H1 (cell line): ENCODE measurements around the gene LRP1-AS. TPM values are rescaled to one million over a fixed set of nuclear protein-coding genes. Genes with fewer than 3 reads are reported as not detected.

Experiments used
- CTCF ChIA-PET: fragments of 300-600 bp; sonication (Branson Sonifier 250); formaldehyde crosslinking; loops from one replicate; lab custom pipeline; 2021; ENCODE audit not compliant: partially characterized antibody; lab: Charles Lee
- POLR2A ChIA-PET: fragments of 300-600 bp; sonication (Branson Sonifier 250); formaldehyde crosslinking; loops from one replicate; lab custom pipeline; 2021; ENCODE audit warnings: inconsistent platforms; ENCODE audit not compliant: partially characterized antibody; lab: Charles Lee
- DNase-seq, 2 experiments: peaks; one replicate each; pipeline versions ENCODE4 v3.0.0 to v3.0.0-alpha.2; 2010 to 2022; ENCODE audit warnings: low spot score in 2 of 2, low read depth in 1 of 2, mixed read lengths in 1 of 2
- FAIRE-seq: peaks from 2 replicates; lab custom pipeline; 2011; peaks lifted over from hg19 to GRCh38; lab: Jason Lieb, UNC
- H2AFZ ChIP-seq: 2 replicates; pipeline ENCODE4 v1.8.1; 2012; ENCODE audit warnings: low read length, inconsistent platforms
- H2AK5ac ChIP-seq: 2 replicates; pipeline ENCODE4 v1.6.1; 2013; ENCODE audit warnings: low read depth, low read length
- H2BK120ac ChIP-seq: replicated peaks from 2 replicates; pipeline ENCODE3; 2013; ENCODE audit warnings: low read depth, low read length, inconsistent platforms
- H2BK12ac ChIP-seq: 2 replicates; pipeline ENCODE4 v1.6.1; 2013; ENCODE audit warnings: low read depth, low read length
- H2BK15ac ChIP-seq: 2 replicates; pipeline ENCODE4 v1.6.1; 2013; ENCODE audit warnings: low read length
- H2BK20ac ChIP-seq: 2 replicates; pipeline ENCODE4 v1.6.1; 2013; ENCODE audit warnings: low read length
- H2BK5ac ChIP-seq: 2 replicates; pipeline ENCODE4 v1.6.1; 2013; ENCODE audit warnings: low read depth, low read length
- H3K14ac ChIP-seq: 2 replicates; pipeline ENCODE4 v1.6.1; 2013; ENCODE audit warnings: inconsistent platforms; ENCODE audit not compliant: insufficient read length
- H3K18ac ChIP-seq: 2 replicates; pipeline ENCODE4 v1.6.1; 2013; ENCODE audit warnings: low read length; ENCODE audit errors: extremely low read depth
- H3K23ac ChIP-seq: 2 replicates; pipeline ENCODE4 v1.6.1; 2013; ENCODE audit warnings: inconsistent platforms; ENCODE audit not compliant: insufficient read length
- H3K23me2 ChIP-seq: 2 replicates; pipeline ENCODE4 v1.6.1; 2013; ENCODE audit warnings: low read depth, low read length
- H3K27ac ChIP-seq: 2 replicates; pipeline ENCODE4 v1.6.1; 2011; ENCODE audit warnings: low read depth, low read length, inconsistent platforms
- H3K27me3 ChIP-seq, 4 experiments: replicated peaks in 1 of 4; 1 replicate in 1 of 4; 2 replicates in 3 of 4; pipeline versions ENCODE4 v1.6.1 to v1.8.1; 2011 to 2013; ENCODE audit warnings: low read length in 3 of 4, mild to moderate bottlenecking in 3 of 4, inconsistent platforms in 2 of 4, mixed read lengths in 2 of 4, moderate library complexity in 1 of 4; ENCODE audit not compliant: control insufficient read depth in 3 of 4, insufficient read depth in 3 of 4; ENCODE audit errors: extremely low read depth in 1 of 4
- H3K36me3 ChIP-seq, 4 experiments: 2 replicates each; pipeline versions ENCODE4 v1.6.1 to v1.8.1; 2011 to 2013; ENCODE audit warnings: mild to moderate bottlenecking in 4 of 4, low read length in 3 of 4, moderate library complexity in 2 of 4, control low read depth in 1 of 4, inconsistent platforms in 1 of 4; ENCODE audit not compliant: insufficient read depth in 4 of 4, control insufficient read depth in 2 of 4
- H3K4ac ChIP-seq: replicated peaks from 2 replicates; pipeline ENCODE3; 2013; ENCODE audit warnings: low read length, low read depth, mixed read lengths, inconsistent platforms; ENCODE audit not compliant: insufficient read length
- H3K4me1 ChIP-seq, 4 experiments: replicated peaks in 1 of 4; 1 replicate in 1 of 4; 2 replicates in 3 of 4; pipeline versions ENCODE4 v1.6.1 to v1.8.1; 2011 to 2013; ENCODE audit warnings: low read length in 3 of 4, inconsistent platforms in 2 of 4, mixed read lengths in 1 of 4; ENCODE audit not compliant: insufficient read depth in 4 of 4, control insufficient read depth in 3 of 4
- H3K4me2 ChIP-seq, 2 experiments: 2 replicates each; pipeline versions ENCODE4 v1.6.1 to v1.8.1; 2011 to 2013; ENCODE audit warnings: low read depth in 2 of 2, low read length in 2 of 2, control low read depth in 1 of 2, inconsistent platforms in 1 of 2, mild to moderate bottlenecking in 1 of 2; ENCODE audit not compliant: insufficient read depth in 1 of 2
- H3K4me3 ChIP-seq, 4 experiments: fragments of 200-600, 300-600 bp in 1 of 4; sonication (generic), shearing (Covaris generic), sonication (Bioruptor Twin) in 1 of 4; 2 replicates each; pipeline versions ENCODE4 v1.5.1 to v1.8.1; 2011 to 2016; ENCODE audit warnings: low read length in 4 of 4, low read depth in 3 of 4, control low read depth in 2 of 4, inconsistent platforms in 2 of 4, mild to moderate bottlenecking in 2 of 4, mixed read lengths in 1 of 4, moderate library complexity in 1 of 4; ENCODE audit not compliant: insufficient read depth in 2 of 4; ENCODE audit errors: extremely low read depth in 1 of 4
- H3K56ac ChIP-seq: replicated peaks from 2 replicates; pipeline ENCODE3; 2013; ENCODE audit warnings: low read depth, mild to moderate bottlenecking, mixed read lengths, low read length, inconsistent platforms; ENCODE audit not compliant: insufficient read length
- H3K79me1 ChIP-seq: 2 replicates; pipeline ENCODE4 v1.6.1; 2013; ENCODE audit warnings: low read depth, low read length, control low read depth
- H3K79me2 ChIP-seq, 2 experiments: 2 replicates each; pipeline versions ENCODE4 v1.6.1 to v1.8.1; 2012 to 2013; ENCODE audit warnings: low read length in 2 of 2, mild to moderate bottlenecking in 2 of 2, inconsistent platforms in 1 of 2; ENCODE audit not compliant: insufficient read depth in 2 of 2, control insufficient read depth in 1 of 2
- H3K9ac ChIP-seq, 4 experiments: replicated peaks in 1 of 4; 1 replicate in 1 of 4; 2 replicates in 3 of 4; pipeline versions ENCODE4 v1.6.1 to v1.8.1; 2011 to 2013; ENCODE audit warnings: low read depth in 3 of 4, low read length in 3 of 4, control low read depth in 2 of 4, mild to moderate bottlenecking in 2 of 4, moderate library complexity in 2 of 4, inconsistent platforms in 1 of 4; ENCODE audit errors: extremely low read depth in 1 of 4
- H3K9me3 ChIP-seq, 2 experiments: 2 replicates each; pipeline versions ENCODE4 v1.6.1 to v1.8.1; 2012 to 2013; ENCODE audit warnings: mild to moderate bottlenecking in 2 of 2, moderate library complexity in 2 of 2, control low read depth in 1 of 2, inconsistent platforms in 1 of 2, low read depth in 1 of 2, low read length in 1 of 2, mixed read lengths in 1 of 2; ENCODE audit not compliant: insufficient read depth in 2 of 2
- H4K20me1 ChIP-seq, 2 experiments: replicated peaks in 1 of 2; 2 replicates each; pipeline versions ENCODE3 to v1.8.1; 2011 to 2013; ENCODE audit warnings: inconsistent platforms in 2 of 2, low read length in 2 of 2, mild to moderate bottlenecking in 1 of 2; ENCODE audit not compliant: insufficient read depth in 2 of 2, control insufficient read depth in 1 of 2
- H4K5ac ChIP-seq: 2 replicates; pipeline ENCODE4 v1.6.1; 2013; ENCODE audit warnings: low read length, low read depth, mixed read lengths, inconsistent platforms; ENCODE audit not compliant: insufficient read length
- H4K8ac ChIP-seq: 2 replicates; pipeline ENCODE4 v1.8.0; 2013; ENCODE audit warnings: mild to moderate bottlenecking, moderate library complexity, low read length, inconsistent platforms; ENCODE audit not compliant: insufficient read depth; ENCODE audit errors: extremely low read depth
- H4K91ac ChIP-seq: replicated peaks from 2 replicates; pipeline ENCODE3; 2013; ENCODE audit warnings: low read length, mixed read lengths, inconsistent platforms; ENCODE audit not compliant: insufficient read length
- BACH1 ChIP-seq: IDR thresholded peaks from 2 replicates; pipeline ENCODE4 v1.6.1; 2012; ENCODE audit warnings: low read length, improper control_type of control experiment
- BRCA1 ChIP-seq: IDR thresholded peaks from 2 replicates; pipeline ENCODE4 v1.6.1; 2012; ENCODE audit warnings: low read depth, low read length, improper control_type of control experiment
- CHD2 ChIP-seq: IDR thresholded peaks from 2 replicates; pipeline ENCODE4 v1.6.1; 2012; ENCODE audit warnings: low read length, improper control_type of control experiment
- GABPA ChIP-seq: IDR thresholded peaks from 2 replicates; pipeline ENCODE4 v1.6.1; 2011; ENCODE audit warnings: mild to moderate bottlenecking, low read length, moderate library complexity, borderline replicate concordance; ENCODE audit not compliant: insufficient read depth
- GTF2F1 ChIP-seq: IDR thresholded peaks from 2 replicates; pipeline ENCODE4 v1.6.1; 2012; ENCODE audit warnings: low read depth, low read length, improper control_type of control experiment, borderline replicate concordance
- JUND ChIP-seq: IDR thresholded peaks from 2 replicates; pipeline ENCODE4 v1.6.1; 2011; ENCODE audit warnings: mild to moderate bottlenecking, improper control_type of control experiment, low read length
- NANOG ChIP-seq: IDR thresholded peaks from 2 replicates; pipeline ENCODE4 v1.6.1; 2011; ENCODE audit warnings: low read length, low read depth, mild to moderate bottlenecking, inconsistent platforms; ENCODE audit not compliant: insufficient read depth, poor library complexity, severe bottlenecking
- RAD21 ChIP-seq, 2 experiments: IDR thresholded peaks in 1 of 2; conservative IDR thresholded peaks in 1 of 2; 2 replicates each; pipeline ENCODE4 v1.6.1; 2011; ENCODE audit warnings: low read depth in 2 of 2, low read length in 2 of 2, improper control_type of control experiment in 1 of 2, inconsistent platforms in 1 of 2, mild to moderate bottlenecking in 1 of 2, moderate library complexity in 1 of 2
- RNF2 ChIP-seq: fragments of 200-900, 300-1000 bp; sonication (generic); IDR thresholded peaks from 2 replicates; pipeline ENCODE4 v1.7.1; 2016; ENCODE audit warnings: borderline replicate concordance, low read depth, mild to moderate bottlenecking, antibody characterized with exemption, low read length; ENCODE audit not compliant: poor library complexity, severe bottlenecking; ENCODE audit errors: missing control alignments
- TAF1 ChIP-seq: IDR thresholded peaks from 2 replicates; pipeline ENCODE4 v1.6.1; 2011; ENCODE audit warnings: mild to moderate bottlenecking, low read depth, low read length
- TAF7 ChIP-seq: optimal IDR thresholded peaks from 2 replicates; pipeline ENCODE3; 2011; ENCODE audit warnings: low read depth, mild to moderate bottlenecking, inconsistent platforms, low read length, moderate library complexity, borderline replicate concordance
- TCF12 ChIP-seq: IDR thresholded peaks from 2 replicates; pipeline ENCODE4 v1.6.1; 2011; ENCODE audit warnings: low read depth, mild to moderate bottlenecking, low read length
- WGBS, 2 experiments: shearing (Covaris generic) in 1 of 2; methylation state at CpG; one replicate each; pipeline versions ENCODE4 v1.1.6 to v1.1.7; 2013 to 2015; ENCODE audit warnings: low lambda C conversion rate in 2 of 2, mixed read lengths in 2 of 2, inconsistent platforms in 1 of 2, low coverage in 1 of 2, missing lambda C conversion rate in 1 of 2; ENCODE audit not compliant: insufficient replicate concordance in 2 of 2, insufficient coverage in 1 of 2, insufficient read length in 1 of 2; ENCODE audit errors: extremely low coverage in 1 of 2, missing lambda C conversion rate in 1 of 2; 5-methylcytosine and 5-hydroxymethylcytosine counted together
- polyA plus RNA-seq, 7 experiments: library from polyadenylated mRNA; depleted of rRNA in 3 of 7; stranded (reverse) in 5 of 7; unstranded in 2 of 7; fragments of >200 nt in 5 of 7; fragments of 200-250 nt in 2 of 7; gene quantifications; 1 replicate in 5 of 7; 2 replicates in 1 of 7; 4 replicates in 1 of 7; pipeline versions ENCODE4 v1.2.1 to v1.2.3, GENCODE V29; 2011 to 2013; ENCODE audit warnings: missing spikeins in 2 of 7, mixed read lengths in 2 of 7
- total RNA-seq: library from RNA; stranded (reverse); fragmentation: NEBNext Ultra II Directional; extraction: Animal tissue kit (Norgen Biotek cat#: 25700); gene quantifications from 2 replicates; pipeline ENCODE4 v1.2.1, GENCODE V29; 2021

Gene LRP1-AS
- total and polyA plus RNA-seq, 2 of the 8 experiments (the other 6 are each of a cell fraction or from before 2014, with no cell fraction given) = not detected

- peaks cover 68 to 96% (median 93%) of the 10 kb centered on the region in 4 experiments for H3K36me3 ChIP-seq
- H4K91ac ChIP-seq = no peak overlapping the region
- no peak overlapping the region for H3K18ac ChIP-seq
- no peak overlapping the region for H3K27ac ChIP-seq
- no peak overlapping the region for H2BK120ac ChIP-seq
- no peak overlapping the region for H2BK15ac ChIP-seq
- ChIA-PET CTCF (interaction anchor here (0.6 to 20.9 kb wide), 4 partner anchors 17 to 172 kb away, joined by 3 to 389 read pairs (median 4); no protein-coding TSS in a partner anchor), POLR2A (interaction anchor here (0.6 to 11.0 kb wide), 6 partner anchors 8 to 44 kb away, joined by 3 to 91 read pairs (median 6); no protein-coding TSS in a partner anchor)
- H3K79me2 ChIP-seq = no peaks in the 10 kb centered on the region
- H3K14ac ChIP-seq = no peak overlapping the region
- no peaks in the 10 kb centered on the region; the same call in 1 of the 2 replicates for H3K79me1 ChIP-seq
- no peaks in the 10 kb centered on the region for H3K27me3 ChIP-seq
- H3K56ac ChIP-seq = no peak overlapping the region
- no peaks in the 10 kb centered on the region for H3K9me3 ChIP-seq
- FAIRE-seq = no peak
- peaks cover 6 to 29% of the 10 kb centered on the region in 2 experiments for H4K20me1 ChIP-seq
- 88% methylated on average over 19 of the region's 19 CpGs; no CpG with 5 or more reads in 1 of the 2 experiments for WGBS, 2 experiments
- no peak overlapping the region for H3K4ac ChIP-seq
- H3K23ac ChIP-seq = no peak overlapping the region
- H2AK5ac ChIP-seq = no peak overlapping the region
- H3K9ac ChIP-seq = no peak overlapping the region
- no peak for DNase-seq
- no peak overlapping the region; the same call in 1 of the 2 replicates for H2BK5ac ChIP-seq
- no peak overlapping the region for H4K8ac ChIP-seq
- no peaks in the 10 kb centered on the region; a peak in 1 of 7 replicates for H3K4me1 ChIP-seq
- H3K4me2 ChIP-seq = no peak overlapping the region
- H2BK20ac ChIP-seq = no peak overlapping the region
- no peak overlapping the region for H4K5ac ChIP-seq
- H3K4me3 ChIP-seq = no peak overlapping the region
- no peak overlapping the region for H2AFZ ChIP-seq
- H2BK12ac ChIP-seq = no peak overlapping the region
- H3K23me2 ChIP-seq = peaks cover 7% of the 10 kb centered on the region; the same call in 1 of the 2 replicates
- no peak for TF ChIP-seq BACH1
- TF ChIP-seq GTF2F1 = no peak
- TF ChIP-seq TAF1 = no peak
- no peak for TF ChIP-seq TAF7
- TF ChIP-seq CHD2 = no peak
- TF ChIP-seq GABPA = no peak
- no peak for TF ChIP-seq RNF2
- TF ChIP-seq NANOG = no peak
- TF ChIP-seq TCF12 = no peak
- TF ChIP-seq BRCA1 = no peak
- no peak for TF ChIP-seq RAD21 (IDR thresholded peaks at IDR 0.05 in 1 of 2, conservative IDR thresholded peaks at IDR 0.05 in 1 of 2; ENCODE audit: low read depth in 2 of 2, low read length in 2 of 2)
- TF ChIP-seq JUND = no peak
Observed at GRCh38 chr12:57193706-57194245, 46.4 kb upstream of the LRP1-AS start.
